CD4-positive, alpha-beta memory T cell (primary cell): ENCODE results near the gene PCBP1. TPM values are rescaled to one million over a fixed set of nuclear protein-coding genes. Genes with fewer than 3 reads are reported as not detected.
A peak's percentile ranks its signal among the peaks of the same experiment; 100 is the strongest.

ENCODE experiments used
- CTCF ChIA-PET: fragments of 350-600 bp; sonication (Branson Sonifier 250); formaldehyde crosslinking; loops from one replicate; lab custom pipeline; 2021; ENCODE audit warnings: inconsistent platforms; ENCODE audit not compliant: partially characterized antibody; lab: Charles Lee
- POLR2A ChIA-PET: fragments of 350-600 bp; sonication (Branson Sonifier 250); formaldehyde crosslinking; loops from one replicate; lab custom pipeline; 2021; ENCODE audit not compliant: partially characterized antibody; lab: Charles Lee
- DNase-seq, 5 donors: peaks; one replicate each; pipeline versions ENCODE4 v3.0.0 to v3.0.0-alpha.2; 2020 to 2022; ENCODE audit warnings: mixed read lengths in 1 of 5
- H3K27ac ChIP-seq: one replicate; pipeline ENCODE4 v1.7.0; 2013; ENCODE audit warnings: low read depth, low read length
- H3K27me3 ChIP-seq: 2 replicates; pipeline ENCODE4 v1.7.0; 2013; ENCODE audit warnings: mild to moderate bottlenecking, low read length, moderate library complexity; ENCODE audit not compliant: insufficient read depth
- H3K36me3 ChIP-seq: 2 replicates; pipeline ENCODE4 v1.7.0; 2013; ENCODE audit warnings: mild to moderate bottlenecking, low read length, moderate library complexity; ENCODE audit not compliant: insufficient read depth
- H3K4me1 ChIP-seq: 2 replicates; pipeline ENCODE4 v1.7.0; 2013; ENCODE audit warnings: mild to moderate bottlenecking, low read length, moderate library complexity; ENCODE audit not compliant: insufficient read depth
- H3K4me3 ChIP-seq, 2 donors: one replicate each; pipeline ENCODE4 v1.7.0; 2013; ENCODE audit warnings: low read length in 2 of 2, mild to moderate bottlenecking in 1 of 2
- H3K9me3 ChIP-seq, 2 donors: one replicate each; pipeline ENCODE4 v1.7.0; 2013; ENCODE audit warnings: low read length in 2 of 2, control low read depth in 1 of 2; ENCODE audit not compliant: control insufficient read depth in 1 of 2
- H3K27ac Mint-ChIP-seq, 7 donors: one replicate each; pipeline ENCODE4 v1.8.0; 2020 to 2021; ENCODE audit warnings: mixed read lengths in 7 of 7, mild to moderate bottlenecking in 6 of 7, inconsistent platforms in 3 of 7, moderate library complexity in 3 of 7
- H3K27me3 Mint-ChIP-seq, 2 donors: one replicate each; pipeline ENCODE4 v1.8.0; 2020 to 2021; ENCODE audit warnings: mixed read lengths in 2 of 2
- H3K36me3 Mint-ChIP-seq, 2 donors: one replicate each; pipeline ENCODE4 v1.8.0; 2020 to 2021; ENCODE audit warnings: mixed read lengths in 2 of 2, inconsistent platforms in 1 of 2, mild to moderate bottlenecking in 1 of 2
- H3K4me1 Mint-ChIP-seq, 4 donors: one replicate each; pipeline ENCODE4 v1.8.0; 2020 to 2021; ENCODE audit warnings: mixed read lengths in 4 of 4, mild to moderate bottlenecking in 1 of 4
- H3K4me3 Mint-ChIP-seq, 8 donors: one replicate each; pipeline ENCODE4 v1.8.0; 2020 to 2021; ENCODE audit warnings: mixed read lengths in 8 of 8, mild to moderate bottlenecking in 7 of 8, moderate library complexity in 6 of 8, inconsistent platforms in 3 of 8
- H3K9me3 Mint-ChIP-seq, 8 donors: one replicate each; pipeline ENCODE4 v1.8.0; 2020 to 2021; ENCODE audit warnings: mixed read lengths in 8 of 8, mild to moderate bottlenecking in 5 of 8, inconsistent platforms in 3 of 8, moderate library complexity in 1 of 8
- intact Hi-C: fragments of 100-400 bp; cut with micrococcal nuclease; formaldehyde crosslinking; loops from one replicate; pipeline ENCODE4 v1.15.1; 2023
- polyA plus RNA-seq, 2 donors: library from polyadenylated mRNA; unstranded; fragments of 300-500 nt; fragmentation: Illumina TruSeq; gene quantifications; one replicate each; pipeline ENCODE4 v1.2.3, GENCODE V29; 2021
- total RNA-seq, 2 experiments: library from RNA; stranded (reverse); gene quantifications; one replicate each; pipeline ENCODE4 v1.2.3, GENCODE V29; 2021

PCBP1 gene
- total and polyA plus RNA-seq, 4 experiments from 2014 or later: 116 to 383 (median 263) TPM

DNA sequence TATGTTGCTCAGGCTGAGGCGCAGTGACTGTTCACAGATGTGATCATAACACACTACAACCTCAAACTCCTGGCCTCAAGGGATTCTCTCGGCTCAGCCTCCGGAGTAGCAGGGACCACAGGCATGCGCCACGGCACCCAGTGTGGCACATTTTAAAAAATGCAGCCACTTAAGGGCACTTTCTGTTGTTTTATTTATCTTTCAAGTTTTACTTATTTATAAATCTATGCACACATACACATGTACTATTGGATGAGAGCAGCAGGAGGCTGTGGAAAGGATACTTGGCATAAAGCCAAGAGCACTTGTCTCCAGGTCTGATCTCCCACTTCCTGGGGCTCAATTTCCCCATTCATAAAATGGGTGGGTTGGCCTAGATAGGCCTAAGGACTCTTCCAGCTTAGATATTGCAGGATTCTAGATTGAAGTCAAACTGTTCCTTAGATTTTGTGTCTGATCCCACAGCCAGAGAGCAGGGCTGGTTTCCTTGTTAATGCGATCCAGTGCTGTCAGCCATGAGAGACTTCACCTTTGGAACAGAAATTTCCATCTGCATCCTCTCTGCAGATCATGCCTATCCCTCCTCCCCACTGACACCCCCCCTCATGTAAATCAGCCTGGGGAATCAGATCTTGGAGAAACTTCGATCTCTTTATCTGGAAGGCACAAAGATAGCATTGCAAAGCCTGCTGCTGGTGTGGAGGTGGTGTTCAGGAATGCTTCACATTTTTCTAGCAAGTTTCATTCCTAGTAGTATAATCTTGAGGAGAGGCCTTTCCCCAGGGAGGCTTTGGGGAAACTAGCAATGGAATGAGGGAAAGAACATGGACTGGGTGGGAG, 24.7 kb downstream of the PCBP1 start:
- H3K4me1 Mint-ChIP-seq: peaks cover 27 to 67% (median 47%) of the 10 kb centered on the region in 4 donors
- H3K4me1 ChIP-seq: peaks cover 65% of the 10 kb centered on the region
- H3K27ac Mint-ChIP-seq: peak overlapping the region in 6 of 7 donors; percentile 18 to 80 (median 62)
- no peaks in the 10 kb centered on the region for H3K9me3 ChIP-seq
- no peaks in the 10 kb centered on the region for H3K9me3 Mint-ChIP-seq
- H3K27me3 ChIP-seq: no peaks in the 10 kb centered on the region
- H3K36me3 ChIP-seq: no peaks in the 10 kb centered on the region
- no peaks in the 10 kb centered on the region for H3K36me3 Mint-ChIP-seq
- no peak for DNase-seq
- no peak overlapping the region for H3K4me3 ChIP-seq
- POLR2A ChIA-PET: interaction anchor here (10.3 to 11.0 kb wide), 3 partner anchors 13 to 24 kb away, joined by 241 to 481 read pairs (median 245); partner anchors contain the start of gene PCBP1
- H3K4me3 Mint-ChIP-seq: peak overlapping the region in 1 of 8 donors; percentile 39
- no peak overlapping the region for H3K27ac ChIP-seq
- CTCF ChIA-PET: interaction anchor here (1.5 kb wide), 2 partner anchors 11 to 12 kb away, joined by 6 to 10 read pairs; no protein-coding TSS in a partner anchor
- no peaks in the 10 kb centered on the region for H3K27me3 Mint-ChIP-seq
- intact Hi-C loops: no loop called here

DNA sequence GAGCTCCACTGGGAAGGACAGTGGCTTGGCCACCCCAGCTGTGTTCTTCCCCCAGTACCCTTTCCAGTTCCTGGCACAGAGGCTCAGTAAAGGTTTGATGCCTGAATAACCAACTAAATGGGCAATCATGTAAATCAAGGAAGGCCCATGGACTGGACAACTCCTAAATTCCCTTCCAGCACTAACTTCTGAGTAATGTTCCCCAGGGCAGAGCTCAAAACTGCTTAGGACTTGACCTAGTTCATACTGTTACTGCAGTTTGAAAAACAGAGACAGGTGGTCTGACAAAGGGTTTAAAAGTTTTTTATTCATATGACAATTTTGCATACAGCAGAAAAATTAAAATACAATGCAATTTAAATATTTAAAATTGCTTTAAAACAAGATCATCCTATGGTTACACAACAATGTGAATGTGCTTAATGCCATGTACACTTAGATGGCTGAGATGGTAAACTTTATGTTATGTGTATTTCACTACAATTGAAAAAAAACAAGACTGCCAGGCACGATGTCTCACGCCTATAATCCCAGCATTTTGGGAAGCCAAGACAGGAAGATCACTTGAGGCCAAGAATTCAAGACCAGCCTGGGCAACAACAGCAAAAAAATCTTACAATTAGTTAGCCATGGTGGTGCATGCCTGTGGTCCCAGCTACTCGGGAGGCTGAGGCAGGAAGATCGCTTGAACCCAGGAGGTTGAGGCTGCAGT, 26.2 kb downstream of the PCBP1 start:
- Histone ChIP-seq H3K36me3 (no peaks in the 10 kb centered on the region), H3K4me1 (peaks cover 56% of the 10 kb centered on the region), H3K27ac (no peak overlapping the region), H3K27me3 (no peaks in the 10 kb centered on the region), H3K9me3 (no peaks in the 10 kb centered on the region), H3K4me3 (no peak overlapping the region)
- intact Hi-C loops: no loop called here
- POLR2A ChIA-PET: interaction anchor here (3.0 to 11.0 kb wide), 4 partner anchors 11 to 27 kb away, joined by 12 to 481 read pairs (median 243); partner anchors contain the start of gene PCBP1
- Mint-ChIP-seq H3K36me3 (no peaks in the 10 kb centered on the region), H3K4me3 (peak overlapping the region in 1 of 8 donors; percentile 22), H3K4me1 (peaks cover 22 to 52% (median 34%) of the 10 kb centered on the region in 4 donors), H3K27me3 (no peaks in the 10 kb centered on the region), H3K27ac (peak overlapping the region in 2 of 7 donors; percentile 30 to 92), H3K9me3 (no peaks in the 10 kb centered on the region)
- no peak for DNase-seq
- CTCF ChIA-PET: interaction anchor here (1.0 to 1.5 kb wide), 4 partner anchors 9 to 23 kb away, joined by 3 to 10 read pairs (median 6); no protein-coding TSS in a partner anchor

DNA sequence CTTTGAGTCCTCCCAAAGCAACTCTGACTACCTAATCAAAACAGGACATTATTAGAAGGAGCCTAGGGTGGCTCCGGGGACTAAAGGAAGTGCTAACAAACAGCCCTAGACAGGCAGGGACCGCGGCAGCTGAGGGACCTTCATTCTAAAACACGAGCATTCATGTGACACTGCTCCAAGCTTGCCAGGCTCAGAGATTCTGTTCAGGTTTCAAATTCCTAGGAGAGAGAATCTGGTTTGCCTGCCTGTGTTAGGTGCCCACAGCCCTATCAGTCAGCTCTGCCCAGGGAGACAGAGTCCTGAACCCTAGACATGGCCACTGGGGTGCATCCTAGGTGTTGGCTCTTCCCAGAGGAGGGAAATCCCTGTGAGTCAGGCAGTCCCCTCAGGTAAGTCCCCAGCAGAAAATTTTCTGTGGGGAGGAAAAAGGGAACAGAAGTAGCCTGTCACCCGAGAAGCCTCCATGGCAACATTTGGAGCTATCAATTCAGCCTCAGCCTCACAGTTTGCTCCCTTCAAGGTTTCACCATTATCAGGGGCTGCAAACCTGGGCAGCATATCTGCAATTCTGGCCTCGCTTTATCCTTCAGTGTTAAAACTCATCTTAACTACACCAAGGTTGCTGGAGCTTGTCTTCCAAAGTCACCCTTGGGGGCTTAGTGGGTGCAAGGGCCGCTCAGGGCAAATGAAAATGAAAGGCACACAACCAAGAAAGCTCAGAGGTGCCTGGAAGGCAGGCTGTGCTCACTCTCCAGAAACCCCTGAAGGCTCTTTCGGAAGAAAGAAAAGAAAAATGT, 28.6 kb downstream of the PCBP1 start:
- Mint-ChIP-seq H3K36me3 (no peaks in the 10 kb centered on the region), H3K27me3 (no peaks in the 10 kb centered on the region), H3K4me3 (no peak overlapping the region), H3K9me3 (no peaks in the 10 kb centered on the region), H3K27ac (peak overlapping the region in 1 of 7 donors; percentile 4), H3K4me1 (peaks cover 21 to 37% (median 28%) of the 10 kb centered on the region in 4 donors)
- Histone ChIP-seq H3K4me1 (peaks cover 40% of the 10 kb centered on the region), H3K36me3 (no peaks in the 10 kb centered on the region), H3K27ac (no peak overlapping the region), H3K9me3 (no peaks in the 10 kb centered on the region), H3K4me3 (no peak overlapping the region), H3K27me3 (no peaks in the 10 kb centered on the region)
- ChIA-PET CTCF (interaction anchor here (0.6 to 1.7 kb wide), 6 partner anchors 9 to 46 kb away, joined by 3 to 6 read pairs (median 4); no protein-coding TSS in a partner anchor), POLR2A (interaction anchor here (0.7 to 10.3 kb wide), 13 partner anchors 8 to 75 kb away, joined by 3 to 241 read pairs (median 9); partner anchors contain the start of gene C2orf42)
- no peak for DNase-seq
- intact Hi-C loops: no loop called here

DNA sequence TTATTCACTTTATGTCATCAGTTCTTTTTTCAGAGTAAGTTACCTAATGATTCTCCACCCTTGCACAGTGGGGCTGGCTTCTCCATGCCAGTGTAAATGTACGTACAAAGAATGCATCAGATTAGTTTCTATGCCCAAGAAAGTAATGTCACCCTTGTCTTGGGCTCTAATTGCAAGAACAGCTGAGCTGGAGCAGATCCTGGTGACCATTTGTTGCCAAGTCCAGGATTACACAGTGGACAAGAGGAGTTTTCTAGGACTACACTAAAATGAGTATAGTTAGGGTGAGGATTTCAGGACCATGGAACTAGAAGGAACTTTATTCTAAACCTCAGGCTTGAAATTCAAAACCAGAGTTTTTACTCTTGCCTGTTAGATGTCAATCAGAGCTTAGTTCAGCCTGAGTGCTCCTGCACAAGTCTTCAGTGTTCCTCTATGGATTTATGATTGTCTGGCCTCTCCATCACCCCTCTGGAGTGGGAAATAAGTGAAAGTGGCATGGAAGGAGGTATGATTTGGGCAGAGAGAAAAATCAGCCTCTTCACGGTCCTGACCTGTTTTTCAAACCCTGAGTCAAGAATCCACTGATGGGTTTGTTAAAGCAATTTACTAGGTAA, 29.8 kb downstream of the PCBP1 start:
- H3K27ac ChIP-seq: no peak overlapping the region
- peaks cover 17 to 30% (median 24%) of the 10 kb centered on the region in 4 donors for H3K4me1 Mint-ChIP-seq

DNA sequence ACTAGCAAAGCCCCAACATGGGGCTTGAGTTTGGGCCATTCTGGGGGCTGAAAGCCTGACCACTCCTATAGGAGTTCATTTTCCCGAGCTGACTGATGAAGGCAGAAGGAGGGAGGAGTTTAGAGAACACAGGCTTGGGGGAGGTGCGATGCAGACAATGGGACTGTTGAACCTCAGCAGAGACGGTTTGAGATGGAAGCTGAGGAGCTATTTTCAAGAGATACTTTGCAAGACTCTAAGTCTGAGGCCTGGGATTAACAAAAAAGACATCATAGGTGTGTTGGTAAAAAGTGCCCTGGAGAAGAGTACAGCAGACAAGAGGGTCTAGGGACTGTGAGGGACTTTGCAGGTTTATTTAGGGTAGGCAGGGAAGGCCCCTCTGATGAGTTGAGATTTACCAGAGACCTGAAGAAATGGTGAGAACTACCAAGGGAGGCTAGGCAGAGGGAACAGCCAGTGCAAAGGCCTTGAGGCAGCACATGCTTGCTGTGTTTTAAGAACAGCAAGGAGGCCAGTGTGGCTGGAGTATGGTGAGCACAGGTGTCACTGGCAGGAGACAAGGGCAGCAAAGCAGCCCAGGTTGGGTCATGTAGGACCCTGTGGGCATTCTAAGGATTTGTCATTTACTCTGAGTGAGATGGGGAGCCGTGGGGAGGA, 31.6 kb downstream of the PCBP1 start:
- Histone ChIP-seq H3K27me3 (no peaks in the 10 kb centered on the region), H3K4me3 (no peak overlapping the region), H3K9me3 (no peaks in the 10 kb centered on the region), H3K4me1 (peaks cover 45% of the 10 kb centered on the region), H3K36me3 (no peaks in the 10 kb centered on the region), H3K27ac (no peak overlapping the region)
- Mint-ChIP-seq H3K36me3 (peaks cover 0 to 2% of the 10 kb centered on the region in 2 donors), H3K4me1 (peaks cover 16 to 39% (median 31%) of the 10 kb centered on the region in 4 donors), H3K27me3 (no peaks in the 10 kb centered on the region), H3K4me3 (peak overlapping the region in 1 of 8 donors; percentile 5), H3K27ac (peak overlapping the region; percentile 1 to 88 (median 67)), H3K9me3 (no peaks in the 10 kb centered on the region)
- intact Hi-C loops: no loop called here
- no peak for DNase-seq
- POLR2A ChIA-PET: interaction anchor here (0.7 to 1.1 kb wide), 4 partner anchors 17 to 32 kb away, joined by 3 to 4 read pairs (median 4); no protein-coding TSS in a partner anchor
- CTCF ChIA-PET: interaction anchor here (0.6 kb wide), 1 partner anchor 47 kb away, joined by 3 read pairs; no protein-coding TSS in a partner anchor

More for the DNA sequence above, 29.8 kb downstream of the PCBP1 start:
- no peak overlapping the region for H3K4me3 ChIP-seq
- no peaks in the 10 kb centered on the region for H3K9me3 ChIP-seq
- intact Hi-C loops: no loop called here
- DNase-seq: no peak
- Mint-ChIP-seq H3K4me3 (no peak overlapping the region), H3K27ac (peak overlapping the region in 1 of 7 donors; percentile 17), H3K9me3 (no peaks in the 10 kb centered on the region), H3K36me3 (no peaks in the 10 kb centered on the region), H3K27me3 (no peaks in the 10 kb centered on the region)
- POLR2A ChIA-PET: interaction anchor here (1.2 to 10.3 kb wide), 10 partner anchors 8 to 31 kb away, joined by 3 to 241 read pairs (median 10); partner anchors contain the start of gene PCBP1
- CTCF ChIA-PET: no interaction called here
- H3K4me1 ChIP-seq: peaks cover 30% of the 10 kb centered on the region
- no peaks in the 10 kb centered on the region for H3K36me3 ChIP-seq
- H3K27me3 ChIP-seq: no peaks in the 10 kb centered on the region
